IPS-NIHi7 (cell line): ENCODE results near the gene PRM2.

Source experiments
- DNase-seq: peaks from one replicate; pipeline ENCODE4 v3.0.0; 2012; ENCODE audit warnings: mixed read lengths; ENCODE audit errors: extremely low spot score

PRM2 gene

DNA sequence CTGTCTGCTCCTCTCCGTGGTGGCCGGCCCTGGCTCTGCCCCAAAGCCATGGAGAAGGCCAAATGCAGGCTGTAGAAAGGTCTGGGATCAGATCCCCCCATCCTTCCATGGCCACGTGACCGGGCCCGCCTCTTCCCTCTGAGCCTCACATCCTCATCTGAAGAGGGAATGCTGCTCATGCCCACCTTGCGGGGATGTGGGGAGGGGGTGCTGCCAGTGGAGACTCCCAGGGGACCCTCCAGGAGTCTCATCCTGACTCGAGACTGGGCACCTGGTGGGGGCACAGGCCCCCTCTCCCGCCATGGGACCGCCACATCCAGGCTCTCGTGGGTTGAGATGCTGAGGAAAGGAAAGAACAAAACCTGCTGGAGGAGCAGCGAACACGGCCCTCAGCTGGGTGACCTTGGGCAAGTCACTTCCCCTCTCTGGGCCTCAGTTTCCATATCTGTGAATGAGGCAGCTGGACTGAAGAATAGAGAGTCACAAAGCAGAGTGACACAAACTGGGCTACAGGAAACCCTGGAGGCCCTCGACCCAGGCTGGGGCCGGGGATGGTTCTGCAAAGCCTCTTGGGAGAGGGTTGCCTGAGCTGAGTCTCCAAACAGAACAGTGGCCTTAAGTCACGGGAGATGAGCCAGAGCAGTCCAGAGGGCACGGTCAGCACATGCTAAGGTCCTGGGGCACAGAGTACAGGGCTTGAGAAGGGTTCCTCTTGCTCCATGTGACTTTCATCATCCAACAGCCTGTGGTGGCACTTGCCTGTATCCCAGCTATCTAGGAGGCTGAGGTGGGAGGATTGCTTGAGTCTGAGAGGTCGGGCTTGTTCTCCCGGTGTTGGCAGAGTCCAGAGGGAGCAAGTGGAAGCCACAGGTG, 50.4 kb downstream of the PRM2 start:
- no peak for DNase-seq
